Left ventricle myocardium inferior (tissue), 1 donor: ENCODE measurements around the gene PLCB1. TPM values are rescaled to one million over a fixed set of nuclear protein-coding genes. Genes with fewer than 3 reads are reported as not detected.

ENCODE experiments used
- DNase-seq: peaks from one replicate; pipeline ENCODE4 v3.0.0-alpha.2; 2020
- H3K27ac ChIP-seq: fragments of 200-600 bp; replicated peaks from 2 replicates; pipeline ENCODE4 v1.8.0; 2021
- H3K27me3 ChIP-seq: fragments of 200-600 bp; 2 replicates; pipeline ENCODE4 v1.8.0; 2021; ENCODE audit warnings: low read depth
- H3K36me3 ChIP-seq: fragments of 200-600 bp; 2 replicates; pipeline ENCODE4 v1.8.0; 2021
- H3K4me1 ChIP-seq: fragments of 200-600 bp; 2 replicates; pipeline ENCODE4 v1.8.0; 2021
- H3K4me3 ChIP-seq: fragments of 200-600 bp; 2 replicates; pipeline ENCODE4 v1.8.0; 2021; ENCODE audit warnings: mild to moderate bottlenecking, moderate library complexity
- H3K9me3 ChIP-seq: fragments of 200-600 bp; replicated peaks from 2 replicates; pipeline ENCODE4 v1.8.0; 2021
- CTCF ChIP-seq: fragments of 200-600 bp; IDR thresholded peaks from 2 replicates; pipeline ENCODE4 v1.8.0; 2021; ENCODE audit warnings: antibody characterized with exemption, mild to moderate bottlenecking, borderline replicate concordance
- intact Hi-C: fragments of 100-400 bp; cut with micrococcal nuclease; formaldehyde crosslinking; loops from one replicate; pipeline ENCODE4 v1.11.0; 2022
- total RNA-seq: library from RNA; stranded (reverse); fragmentation: NEBNext Ultra II Directional; extraction: Animal tissue kit (Norgen Biotek cat#: 25700); gene quantifications from one replicate; pipeline ENCODE4 v1.2.1, GENCODE V29; 2021
- donor health status: DM: no; HTN: yes; CAD: no; lungs with severe emphysema.

Gene PLCB1
- total RNA-seq, 1 donor from 2014 or later, result 6.0 TPM

GRCh38 chr20:8735014-8735413, 602.9 kb downstream of the PLCB1 start:
- no peak overlapping the region for H3K4me3 ChIP-seq
- no peaks in the 10 kb centered on the region for H3K27me3 ChIP-seq
- no peaks in the 10 kb centered on the region for H3K4me1 ChIP-seq
- H3K9me3 ChIP-seq, result no peaks in the 10 kb centered on the region
- intact Hi-C loops, result no loop called here
- H3K27ac ChIP-seq, result no peak overlapping the region
- DNase-seq, result no peak
- H3K36me3 ChIP-seq, result peaks cover 15% of the 10 kb centered on the region
- no peak for TF ChIP-seq CTCF

- no peaks in the 10 kb centered on the region for H3K9me3 ChIP-seq
- no peak overlapping the region for H3K27ac ChIP-seq
- no peaks in the 10 kb centered on the region for H3K27me3 ChIP-seq
- TF ChIP-seq CTCF, result no peak
- intact Hi-C loops, result no loop called here
- no peak for DNase-seq
- peaks cover 22% of the 10 kb centered on the region for H3K36me3 ChIP-seq
- no peaks in the 10 kb centered on the region for H3K4me1 ChIP-seq
- H3K4me3 ChIP-seq, result no peak overlapping the region
These were observed 603.6 kb downstream of the PLCB1 start for GRCh38 chr20:8735674-8736073.

- no peaks in the 10 kb centered on the region for H3K4me1 ChIP-seq
- no peak for TF ChIP-seq CTCF
- DNase-seq, result no peak
- H3K27me3 ChIP-seq, result no peaks in the 10 kb centered on the region
- intact Hi-C loops, result no loop called here
- no peak overlapping the region for H3K4me3 ChIP-seq
- H3K36me3 ChIP-seq, result peaks cover 34% of the 10 kb centered on the region
- no peaks in the 10 kb centered on the region for H3K9me3 ChIP-seq
- no peak overlapping the region for H3K27ac ChIP-seq
These were observed 608.2 kb downstream of the PLCB1 start for GRCh38 chr20:8740265-8740664.

- no peak for TF ChIP-seq CTCF
- no peaks in the 10 kb centered on the region for H3K27me3 ChIP-seq
- no peaks in the 10 kb centered on the region for H3K4me1 ChIP-seq
- H3K4me3 ChIP-seq, result no peak overlapping the region
- DNase-seq, result no peak
- intact Hi-C loops, result no loop called here
- no peak overlapping the region for H3K27ac ChIP-seq
- peaks cover 28% of the 10 kb centered on the region for H3K36me3 ChIP-seq
- H3K9me3 ChIP-seq, result no peaks in the 10 kb centered on the region
These were observed 612.3 kb downstream of the PLCB1 start for GRCh38 chr20:8744228-8744844.

GRCh38 chr20:8749101-8749500, 617.0 kb downstream of the PLCB1 start:
- TF ChIP-seq CTCF, result no peak
- intact Hi-C loops, result no loop called here
- Histone ChIP-seq H3K27ac (no peak overlapping the region), H3K4me3 (no peak overlapping the region), H3K27me3 (no peaks in the 10 kb centered on the region), H3K4me1 (no peaks in the 10 kb centered on the region), H3K36me3 (no peaks in the 10 kb centered on the region), H3K9me3 (no peaks in the 10 kb centered on the region)
- DNase-seq, result no peak

- no peaks in the 10 kb centered on the region for H3K4me1 ChIP-seq
- H3K9me3 ChIP-seq, result no peaks in the 10 kb centered on the region
- H3K36me3 ChIP-seq, result no peaks in the 10 kb centered on the region
- TF ChIP-seq CTCF, result no peak
- intact Hi-C loops, result no loop called here
- DNase-seq, result no peak
- no peak overlapping the region for H3K4me3 ChIP-seq
- H3K27me3 ChIP-seq, result no peaks in the 10 kb centered on the region
- no peak overlapping the region for H3K27ac ChIP-seq
These were observed 617.9 kb downstream of the PLCB1 start for GRCh38 chr20:8749986-8750385.
